ENCODE measurements around the gene ANKS4B. TPM values are rescaled to one million over a fixed set of nuclear protein-coding genes. Genes with fewer than 3 reads are reported as not detected.

ANKS4B gene
- total and polyA plus RNA-seq, 9 donors, result under 0.01 to 0.05 (median 0.04) TPM; not detected in 6

GRCh38 chr16:21211486-21211885 is 22.0 kb upstream of the ANKS4B start, which contains the start of gene ZP2:
ZP2 (minus strand) TSS chr16:21211574; CDS start chr16:21211547, 27 bp downstream.
- 73 to 81% (median 74%) methylated on average over 5 of the region's 5 CpGs for WGBS, 3 donors
- Histone ChIP-seq H3K27ac (no peak within 1 kb of the TSS), H3K4me1 (ENCODE audit: insufficient read depth) (no peaks in the 10 kb centered on the region), H3K36me3 (no peaks in the 10 kb centered on the region), H3K9me3 (no peaks in the 10 kb centered on the region), H3K27me3 (no peaks in the 10 kb centered on the region), H3K4me3 (no peak within 1 kb of the TSS)
- no peak for TF ChIP-seq POLR2A (IDR thresholded peaks at IDR 0.05)
- TF ChIP-seq EP300 (IDR thresholded peaks at IDR 0.05), result no peak
- TF ChIP-seq, protein P1, sequence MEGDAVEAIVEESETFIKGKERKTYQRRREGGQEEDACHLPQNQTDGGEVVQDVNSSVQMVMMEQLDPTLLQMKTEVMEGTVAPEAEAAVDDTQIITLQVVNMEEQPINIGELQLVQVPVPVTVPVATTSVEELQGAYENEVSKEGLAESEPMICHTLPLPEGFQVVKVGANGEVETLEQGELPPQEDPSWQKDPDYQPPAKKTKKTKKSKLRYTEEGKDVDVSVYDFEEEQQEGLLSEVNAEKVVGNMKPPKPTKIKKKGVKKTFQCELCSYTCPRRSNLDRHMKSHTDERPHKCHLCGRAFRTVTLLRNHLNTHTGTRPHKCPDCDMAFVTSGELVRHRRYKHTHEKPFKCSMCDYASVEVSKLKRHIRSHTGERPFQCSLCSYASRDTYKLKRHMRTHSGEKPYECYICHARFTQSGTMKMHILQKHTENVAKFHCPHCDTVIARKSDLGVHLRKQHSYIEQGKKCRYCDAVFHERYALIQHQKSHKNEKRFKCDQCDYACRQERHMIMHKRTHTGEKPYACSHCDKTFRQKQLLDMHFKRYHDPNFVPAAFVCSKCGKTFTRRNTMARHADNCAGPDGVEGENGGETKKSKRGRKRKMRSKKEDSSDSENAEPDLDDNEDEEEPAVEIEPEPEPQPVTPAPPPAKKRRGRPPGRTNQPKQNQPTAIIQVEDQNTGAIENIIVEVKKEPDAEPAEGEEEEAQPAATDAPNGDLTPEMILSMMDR (IDR thresholded peaks at IDR 0.05), result no peak
- DNase-seq, result no peak
- intact Hi-C loops (cut with DNase I), result loop anchor here in 1 of 4 donors (10.0 kb wide), 1 partner anchor 53 kb away; no protein-coding TSS in a partner anchor

GRCh38 chr16:21214086-21214485 is 19.4 kb upstream of the ANKS4B start:
- Histone ChIP-seq H3K27ac (no peak overlapping the region), H3K27me3 (no peaks in the 10 kb centered on the region), H3K4me3 (no peak overlapping the region), H3K9me3 (no peaks in the 10 kb centered on the region), H3K36me3 (no peaks in the 10 kb centered on the region), H3K4me1 (ENCODE audit: insufficient read depth) (no peaks in the 10 kb centered on the region)
- WGBS, 3 donors, result 36 to 53% (median 48%) methylated on average over 4 of the region's 4 CpGs
- no peak for DNase-seq
- TF ChIP-seq POLR2A (IDR thresholded peaks at IDR 0.05) (no peak), EP300 (IDR thresholded peaks at IDR 0.05) (no peak)
- TF ChIP-seq, protein P1 (IDR thresholded peaks at IDR 0.05), result no peak
- intact Hi-C loops (cut with DNase I), result loop anchor here in 1 of 4 donors (10.0 kb wide), 1 partner anchor 51 kb away; no protein-coding TSS in a partner anchor

- H3K27ac ChIP-seq, result no peak overlapping the region
- H3K36me3 ChIP-seq, result no peaks in the 10 kb centered on the region
- no peaks in the 10 kb centered on the region for H3K4me1 ChIP-seq (ENCODE audit: insufficient read depth)
- H3K4me3 ChIP-seq, result no peak overlapping the region
- no peak for DNase-seq
- H3K27me3 ChIP-seq, result no peaks in the 10 kb centered on the region
- TF ChIP-seq, protein P1 (IDR thresholded peaks at IDR 0.05), result no peak
- no peak for TF ChIP-seq POLR2A (IDR thresholded peaks at IDR 0.05)
- no peak for TF ChIP-seq EP300 (IDR thresholded peaks at IDR 0.05)
- intact Hi-C loops (cut with DNase I), result loop anchor here in 1 of 4 donors (10.0 kb wide), 1 partner anchor 48 kb away; no protein-coding TSS in a partner anchor
- no peaks in the 10 kb centered on the region for H3K9me3 ChIP-seq
- 30 to 55% (median 49%) methylated on average over 2 of the region's 2 CpGs for WGBS, 3 donors
These were observed 16.4 kb upstream of the ANKS4B start for GRCh38 chr16:21217121-21217520.

DNA sequence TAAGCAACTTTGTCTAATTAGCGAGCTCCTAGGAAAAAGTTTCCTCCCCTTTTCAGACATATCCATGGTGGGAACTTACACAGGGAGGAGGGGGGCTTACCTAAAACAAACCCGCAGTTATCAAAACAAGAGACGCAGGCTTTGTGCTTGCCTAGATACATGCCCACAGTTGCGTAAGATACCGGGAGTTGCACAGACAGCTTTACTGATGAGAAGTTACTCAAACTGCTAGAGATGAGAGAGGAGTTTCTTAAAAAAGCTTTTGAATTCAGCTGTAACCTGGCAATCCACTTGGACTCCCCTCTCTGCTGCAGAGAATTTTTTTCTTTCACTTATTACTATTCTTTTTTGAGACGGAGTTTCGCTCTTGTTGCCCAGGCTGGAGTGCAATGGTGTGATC is 15.3 kb upstream of the ANKS4B start:
- 6 to 23% (median 12%) methylated on average over 7 of the region's 7 CpGs for whole genome bisulfite sequencing, 3 donors
- DNase-seq, result no peak
- H3K27me3 ChIP-seq, result no peaks in the 10 kb centered on the region

GRCh38 chr16:21219551-21219950 is 13.9 kb upstream of the ANKS4B start:
- intact Hi-C loops (cut with DNase I), result loop anchor here in 1 of 4 donors (10.0 kb wide), 1 partner anchor 45 kb away; no protein-coding TSS in a partner anchor
- Histone ChIP-seq H3K36me3 (no peaks in the 10 kb centered on the region), H3K9me3 (no peaks in the 10 kb centered on the region), H3K4me1 (ENCODE audit: insufficient read depth) (no peaks in the 10 kb centered on the region), H3K27me3 (no peaks in the 10 kb centered on the region), H3K4me3 (no peak overlapping the region), H3K27ac (no peak overlapping the region)
- 84 to 94% (median 86%) methylated on average over 2 of the region's 2 CpGs for WGBS, 3 donors
- TF ChIP-seq POLR2A (IDR thresholded peaks at IDR 0.05), result no peak
- no peak for DNase-seq

More for the DNA sequence above, 15.3 kb upstream of the ANKS4B start:
- intact Hi-C loops (cut with DNase I), result loop anchor here in 1 of 4 donors (10.0 kb wide), 1 partner anchor 47 kb away; no protein-coding TSS in a partner anchor
- no peak for TF ChIP-seq EP300 (IDR thresholded peaks at IDR 0.05)
- H3K4me1 ChIP-seq (ENCODE audit: insufficient read depth), result no peaks in the 10 kb centered on the region
- H3K9me3 ChIP-seq, result no peaks in the 10 kb centered on the region
- H3K27ac ChIP-seq, result no peak overlapping the region
- no peak overlapping the region for H3K4me3 ChIP-seq
- H3K36me3 ChIP-seq, result no peaks in the 10 kb centered on the region
